GM19324 (cell line): ENCODE data around the gene DTX3.
"Not testable (repeated sequence)": the region's sequence is repeated elsewhere in the genome, so short reads cannot be mapped to it uniquely, and the experiment has no call there.

Experiments
- ATAC-seq: cut with Tn5 transposase; IDR thresholded peaks from one replicate; pipeline ENCODE4 v1.9.1; 2021; ENCODE audit warnings: mild to moderate bottlenecking, moderate library complexity; ENCODE audit not compliant: unreplicated experiment, low FRiP score

The DTX3 gene

GRCh38 chr12:57618431-57618830 lies 13.8 kb downstream of the DTX3 start:
- ATAC-seq, result not testable (repeated sequence)

DNA sequence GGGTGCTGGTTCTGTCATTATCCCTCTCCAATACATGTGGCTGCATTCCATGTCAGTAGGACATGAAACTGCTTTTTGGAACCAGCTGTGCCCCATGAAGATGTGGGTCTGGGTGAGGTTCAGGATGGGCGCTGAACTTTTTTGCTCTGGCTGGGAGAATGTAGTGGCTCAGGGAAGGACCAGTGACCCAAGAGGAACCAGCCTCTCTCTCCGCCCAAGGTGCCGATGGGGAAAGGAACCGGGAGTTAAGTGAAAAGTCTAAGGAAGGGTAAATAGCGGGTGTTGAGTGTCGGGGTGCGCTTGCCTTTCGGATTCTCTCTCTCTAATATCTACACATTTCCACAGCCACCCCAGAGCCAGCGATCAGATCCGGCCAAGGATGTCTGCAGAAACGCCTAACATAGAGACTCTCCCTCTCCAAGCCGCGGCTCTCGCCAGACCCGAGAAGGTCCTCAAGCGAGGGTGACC lies 14.4 kb downstream of the DTX3 start:
- no peak for ATAC-seq

DNA sequence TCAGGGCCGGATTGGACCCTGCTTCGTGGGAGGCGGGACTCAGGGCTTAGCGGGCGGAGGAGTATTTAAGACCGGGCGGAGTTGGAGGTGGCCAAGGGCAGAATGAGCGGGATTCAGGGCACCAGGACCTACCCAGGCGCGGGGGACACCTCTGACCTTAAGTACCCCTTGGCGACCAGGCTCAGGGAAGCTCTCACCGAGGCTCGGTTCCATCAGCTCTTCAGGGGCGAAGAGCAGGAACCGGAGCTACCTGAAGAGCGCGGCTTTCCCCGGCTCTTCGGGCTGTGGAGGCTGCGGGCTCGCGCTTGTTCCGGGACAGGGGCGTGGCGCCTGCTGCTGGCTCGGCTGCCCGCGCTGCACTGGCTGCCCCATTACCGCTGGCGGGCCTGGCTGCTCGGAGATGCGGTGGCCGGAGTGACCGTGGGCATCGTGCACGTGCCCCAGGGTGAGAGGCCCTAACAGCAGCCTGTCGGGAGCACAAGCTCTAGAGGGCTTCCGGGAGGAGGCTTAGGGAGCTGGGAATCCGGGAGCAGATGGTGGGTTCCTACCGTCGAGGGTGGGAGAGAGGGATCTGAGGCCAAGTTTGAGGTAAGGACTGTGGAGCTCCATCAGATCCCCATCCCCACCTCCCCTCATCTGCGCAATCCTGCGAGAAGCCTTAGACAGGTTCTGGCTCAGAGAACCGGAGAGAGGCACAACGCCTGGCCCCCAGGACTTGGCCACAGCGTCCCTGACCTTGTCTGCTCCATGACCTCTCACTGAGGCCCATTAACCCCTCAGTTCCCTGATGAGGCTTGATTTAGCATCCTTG lies 15.0 kb downstream of the DTX3 start:
- no peak for ATAC-seq

DNA sequence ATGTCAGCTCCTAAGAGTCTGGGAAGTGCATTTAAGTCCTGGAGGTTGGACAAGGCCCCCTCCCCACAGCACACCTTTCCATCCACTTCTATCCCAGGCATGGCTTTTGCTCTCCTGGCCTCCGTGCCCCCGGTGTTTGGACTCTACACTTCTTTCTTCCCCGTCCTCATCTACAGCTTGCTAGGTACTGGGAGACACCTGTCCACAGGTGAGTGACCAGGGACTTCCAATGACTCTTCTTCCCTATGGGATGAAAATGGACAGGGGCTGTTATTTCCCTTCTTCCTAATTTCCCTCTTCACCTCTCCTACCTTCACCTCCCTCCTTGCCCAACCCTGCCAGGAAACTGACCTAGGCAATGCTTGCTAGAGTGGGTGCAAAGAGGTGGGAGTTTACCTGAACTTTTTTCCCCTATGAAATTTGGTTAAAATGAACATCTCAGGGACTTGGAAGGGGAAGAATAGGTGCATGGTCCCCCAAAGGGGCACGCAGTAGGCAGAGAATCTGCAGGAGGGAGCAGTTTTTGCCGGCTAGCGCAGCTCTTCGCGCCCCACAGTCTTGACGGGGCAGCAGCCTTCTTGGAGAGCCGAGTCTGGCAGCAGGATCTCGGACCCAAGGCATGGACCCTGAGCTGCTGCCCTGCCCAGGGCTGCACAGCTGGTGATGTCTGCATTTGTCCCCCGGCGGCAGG lies 15.8 kb downstream of the DTX3 start:
- ATAC-seq, result no peak

GRCh38 chr12:57620936-57621496 lies 16.4 kb downstream of the DTX3 start:
- ATAC-seq, result no peak

DNA sequence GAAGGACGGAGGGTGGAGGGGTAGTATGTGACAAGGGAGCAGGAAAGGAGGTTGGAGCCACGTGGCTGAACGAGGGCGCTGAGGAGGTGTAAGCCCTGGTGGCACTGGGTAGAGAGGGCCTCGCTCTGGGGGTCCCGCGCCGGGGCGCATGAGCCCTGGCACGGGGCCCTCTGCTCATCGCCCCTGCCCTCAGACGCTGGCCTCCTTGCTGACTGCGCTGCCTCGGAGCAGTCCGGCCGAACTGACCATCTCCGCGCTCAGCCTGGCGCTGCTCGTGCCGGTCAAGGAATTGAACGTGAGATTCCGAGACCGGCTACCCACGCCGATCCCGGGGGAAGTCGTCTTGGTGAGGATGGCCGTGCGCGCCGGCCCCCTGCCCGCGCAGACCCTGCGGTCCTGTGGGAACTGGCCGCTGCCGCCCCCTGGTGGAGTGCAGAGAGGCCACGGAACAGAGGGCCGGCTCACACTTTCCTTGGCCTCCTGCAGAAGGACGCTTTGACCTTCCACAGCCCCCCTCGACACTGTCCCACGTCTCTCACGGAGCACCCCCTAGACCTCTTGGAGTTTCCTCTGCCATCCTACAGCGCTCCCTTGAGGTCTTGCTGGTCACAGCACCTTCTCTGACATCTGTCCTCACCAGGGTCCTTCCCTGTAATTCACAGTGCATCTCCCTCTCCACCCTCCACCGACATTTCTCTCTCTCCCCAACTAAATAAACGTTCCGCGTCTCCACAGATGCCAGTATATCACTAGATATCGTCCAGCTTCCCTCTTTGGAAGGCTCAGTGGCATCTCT lies 17.1 kb downstream of the DTX3 start:
- ATAC-seq, result no peak

- no peak for ATAC-seq
These were observed 17.9 kb downstream of the DTX3 start for GRCh38 chr12:57622293-57623245.

DNA sequence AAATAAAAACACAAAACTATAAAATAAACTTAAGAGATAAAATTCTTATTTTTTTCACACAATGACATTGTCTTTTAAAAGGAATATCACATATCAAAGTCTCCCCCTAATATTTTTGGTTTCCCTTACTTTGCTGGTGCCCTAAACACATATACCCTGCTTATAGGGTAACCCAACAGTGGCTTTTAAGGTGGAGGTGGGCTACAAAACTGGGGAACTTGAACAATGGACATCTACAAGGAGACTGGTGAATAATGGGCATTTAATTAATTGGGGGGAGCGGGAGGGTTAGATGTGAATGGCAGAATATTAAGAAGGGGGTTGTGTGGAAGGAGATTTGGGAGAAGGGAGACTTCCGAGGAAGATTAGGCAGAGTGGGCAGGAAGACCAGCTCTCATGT lies 18.8 kb downstream of the DTX3 start:
- ATAC-seq, result no peak

DNA sequence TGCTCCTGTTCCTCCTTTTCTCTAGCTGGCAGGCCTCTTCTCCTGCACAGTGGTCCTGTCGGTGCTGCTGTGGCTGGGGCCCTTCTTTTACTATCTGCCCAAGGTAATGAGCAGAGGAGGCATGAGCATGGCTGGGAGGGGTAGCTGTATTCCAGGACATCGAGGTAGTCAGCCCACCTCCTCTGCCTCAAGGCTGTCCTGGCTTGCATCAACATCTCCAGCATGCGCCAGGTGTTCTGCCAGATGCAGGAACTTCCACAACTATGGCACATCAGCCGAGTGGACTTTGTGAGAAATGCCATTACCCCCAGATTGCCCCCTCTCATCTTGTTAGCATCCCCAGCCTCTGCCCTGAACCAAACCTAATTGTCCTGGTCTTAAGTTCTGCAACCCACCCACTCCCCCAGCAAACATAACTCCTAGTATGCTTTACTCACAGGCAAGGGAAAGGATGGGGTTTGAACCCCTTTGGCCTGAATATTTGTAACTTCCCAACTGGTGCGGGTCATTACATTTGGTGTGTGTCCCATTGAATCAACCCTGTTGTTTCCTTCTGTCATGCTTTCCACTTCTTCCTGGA lies 19.3 kb downstream of the DTX3 start:
- ATAC-seq, result no peak

- ATAC-seq, result no peak
These were observed 20.0 kb downstream of the DTX3 start for GRCh38 chr12:57624441-57625220.

- ATAC-seq, result no peak
These were observed 20.8 kb downstream of the DTX3 start for GRCh38 chr12:57625261-57626032.

DNA sequence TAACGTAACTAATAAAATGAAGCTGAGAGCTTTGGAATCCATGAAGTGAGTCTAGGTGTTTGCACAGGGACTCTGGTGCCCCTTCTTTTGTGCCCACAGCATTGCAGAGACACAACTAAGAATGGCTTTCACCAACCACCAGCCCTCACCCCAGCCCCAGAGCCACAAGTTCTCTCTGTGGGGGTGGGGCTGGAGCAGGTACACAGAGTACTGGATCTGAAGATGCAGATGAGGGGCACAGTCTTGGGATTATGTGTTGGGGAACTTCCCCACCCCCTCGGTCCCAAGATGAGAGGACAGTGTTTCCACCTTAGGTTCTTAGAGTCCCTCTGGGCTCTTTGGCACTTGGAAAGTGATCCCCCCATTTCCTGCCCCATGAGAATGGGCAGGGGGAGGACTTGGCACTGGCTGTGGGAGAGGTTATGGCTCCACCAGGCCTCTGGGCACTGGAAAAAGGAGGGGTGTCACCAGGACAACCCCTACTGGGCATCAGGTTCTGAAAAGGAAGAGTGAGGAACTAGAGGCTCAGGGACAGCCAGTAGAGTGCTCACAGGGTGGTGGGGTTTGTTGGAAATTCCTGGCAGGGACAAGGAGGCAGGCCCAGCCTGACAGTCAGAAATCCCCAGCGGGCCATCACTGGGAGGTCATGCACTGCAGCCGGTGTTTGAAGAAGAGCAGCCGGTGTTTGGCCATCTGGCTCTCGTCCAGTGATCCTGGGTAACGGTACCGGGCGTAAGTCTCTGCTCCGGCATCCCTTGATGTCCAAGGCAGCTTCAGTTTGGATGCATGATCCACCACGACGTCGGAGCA lies 21.7 kb downstream of the DTX3 start:
- no peak for ATAC-seq

DNA sequence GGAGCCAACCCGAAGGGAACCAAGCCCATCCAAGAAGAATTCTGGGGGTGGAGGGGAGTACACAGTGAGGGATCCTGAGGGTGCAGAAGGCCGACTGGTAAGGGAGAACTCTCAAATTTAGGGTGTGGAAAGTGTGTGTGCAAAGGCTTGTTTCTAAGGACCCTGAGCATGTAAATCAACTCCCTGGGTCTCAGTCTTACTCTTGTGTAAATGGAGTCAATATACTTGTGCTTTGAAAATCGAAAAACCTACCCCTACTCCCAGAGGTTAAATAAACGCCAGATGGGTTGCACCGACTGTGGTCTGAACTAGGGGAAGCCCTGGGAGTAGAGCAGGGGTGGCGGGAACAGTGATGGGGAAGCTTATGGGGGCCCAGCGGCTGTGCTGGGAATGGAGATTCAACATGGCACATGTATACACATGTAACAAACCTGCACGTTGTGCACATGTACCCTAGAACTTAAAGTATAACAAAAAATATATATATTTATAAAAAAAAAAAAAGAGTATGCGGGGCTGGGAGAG lies 22.4 kb downstream of the DTX3 start:
- no peak for ATAC-seq

GRCh38 chr12:57627501-57628279 lies 23.1 kb downstream of the DTX3 start:
- no peak for ATAC-seq

GRCh38 chr12:57628280-57629191 lies 23.9 kb downstream of the DTX3 start:
- ATAC-seq, result no peak
